Measurements from ENCODE around the gene CHST14.

GRCh38 chr15:40443846-40444245, 26.9 kb upstream of the CHST14 start:
- TF ChIP-seq CTCF (IDR thresholded peaks at IDR 0.05) (no peak), POLR2A (IDR thresholded peaks at IDR 0.05) (no peak), POLR2AphosphoS5 (IDR thresholded peaks at IDR 0.05) (no peak)

All from breast epithelium (tissue), 3 donors.